ENCODE results near the gene ARHGAP10. TPM values are rescaled to one million over a fixed set of nuclear protein-coding genes. Genes with fewer than 3 reads are reported as not detected.

Gene ARHGAP10
- total RNA-seq, 1 experiment from 2014 or later: 6.1 TPM

DNA sequence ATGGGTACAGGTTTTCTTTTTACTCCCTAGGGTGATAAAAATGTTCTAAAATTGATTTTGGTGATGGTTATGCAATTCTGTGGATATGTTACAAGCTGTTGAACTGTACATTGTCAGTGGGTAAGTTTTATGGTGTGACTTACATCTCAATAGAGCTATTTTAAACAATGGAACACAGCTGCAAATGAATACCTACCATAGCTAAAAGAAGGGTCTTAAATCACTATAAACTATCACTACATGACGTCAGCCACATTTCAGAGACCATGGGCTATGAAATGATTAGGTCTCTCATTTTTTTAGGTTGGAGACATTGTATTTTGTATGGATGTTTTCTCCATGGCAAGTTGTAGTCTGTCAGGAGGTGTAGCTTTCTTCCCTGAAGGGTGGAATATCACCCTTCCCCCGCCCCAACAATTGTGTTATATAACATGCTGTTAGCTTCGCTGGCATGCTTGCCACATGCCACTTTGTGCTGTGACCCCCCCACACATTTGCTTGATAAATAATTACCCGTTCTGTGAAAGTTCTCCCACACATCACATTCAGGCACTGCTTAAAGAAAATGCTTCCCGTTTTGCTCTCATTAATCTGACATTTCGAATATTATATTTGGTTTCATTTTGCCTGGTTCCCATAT lies 159.7 kb downstream of the ARHGAP10 start:
- CTCF ChIA-PET: no interaction called here
- no TSS peak for BruUV-seq (replicated peaks)

GRCh38 chr4:147899512-147899911 lies 167.6 kb downstream of the ARHGAP10 start:
- BruUV-seq (replicated peaks): no TSS peak
- Mint-ChIP-seq H3K9me3 (ENCODE audit: low read depth, unreplicated experiment) (no peaks in the 10 kb centered on the region), H3K4me3 (ENCODE audit: low read depth, unreplicated experiment) (no peak overlapping the region), H3K27ac (ENCODE audit: unreplicated experiment) (no peak overlapping the region), H3K36me3 (ENCODE audit: insufficient read depth, unreplicated experiment) (peaks cover 3% of the 10 kb centered on the region), H3K27me3 (ENCODE audit: unreplicated experiment) (no peaks in the 10 kb centered on the region), H3K4me1 (ENCODE audit: low read depth, unreplicated experiment) (no peaks in the 10 kb centered on the region)
- CTCF ChIA-PET: no interaction called here
- TF ChIP-seq, protein P1, sequence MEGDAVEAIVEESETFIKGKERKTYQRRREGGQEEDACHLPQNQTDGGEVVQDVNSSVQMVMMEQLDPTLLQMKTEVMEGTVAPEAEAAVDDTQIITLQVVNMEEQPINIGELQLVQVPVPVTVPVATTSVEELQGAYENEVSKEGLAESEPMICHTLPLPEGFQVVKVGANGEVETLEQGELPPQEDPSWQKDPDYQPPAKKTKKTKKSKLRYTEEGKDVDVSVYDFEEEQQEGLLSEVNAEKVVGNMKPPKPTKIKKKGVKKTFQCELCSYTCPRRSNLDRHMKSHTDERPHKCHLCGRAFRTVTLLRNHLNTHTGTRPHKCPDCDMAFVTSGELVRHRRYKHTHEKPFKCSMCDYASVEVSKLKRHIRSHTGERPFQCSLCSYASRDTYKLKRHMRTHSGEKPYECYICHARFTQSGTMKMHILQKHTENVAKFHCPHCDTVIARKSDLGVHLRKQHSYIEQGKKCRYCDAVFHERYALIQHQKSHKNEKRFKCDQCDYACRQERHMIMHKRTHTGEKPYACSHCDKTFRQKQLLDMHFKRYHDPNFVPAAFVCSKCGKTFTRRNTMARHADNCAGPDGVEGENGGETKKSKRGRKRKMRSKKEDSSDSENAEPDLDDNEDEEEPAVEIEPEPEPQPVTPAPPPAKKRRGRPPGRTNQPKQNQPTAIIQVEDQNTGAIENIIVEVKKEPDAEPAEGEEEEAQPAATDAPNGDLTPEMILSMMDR (IDR thresholded peaks at IDR 0.05; ENCODE audit: unreplicated experiment): no peak
- intact Hi-C loops (cut with micrococcal nuclease; ENCODE audit: unreplicated experiment): no loop called here
- DNase-seq: no peak

More for the DNA sequence above, 159.7 kb downstream of the ARHGAP10 start:
- intact Hi-C loops (cut with micrococcal nuclease; ENCODE audit: unreplicated experiment): no loop called here
- Mint-ChIP-seq H3K27me3 (ENCODE audit: unreplicated experiment) (no peaks in the 10 kb centered on the region), H3K4me1 (ENCODE audit: low read depth, unreplicated experiment) (no peaks in the 10 kb centered on the region), H3K27ac (ENCODE audit: unreplicated experiment) (no peak overlapping the region), H3K9me3 (ENCODE audit: low read depth, unreplicated experiment) (peaks cover 2% of the 10 kb centered on the region), H3K4me3 (ENCODE audit: low read depth, unreplicated experiment) (no peak overlapping the region), H3K36me3 (ENCODE audit: insufficient read depth, unreplicated experiment) (peaks cover 4% of the 10 kb centered on the region)
- TF ChIP-seq, protein P1 (IDR thresholded peaks at IDR 0.05; ENCODE audit: unreplicated experiment): no peak
- no peak for DNase-seq

GRCh38 chr4:147901388-147901787 lies 169.5 kb downstream of the ARHGAP10 start:
- H3K36me3 Mint-ChIP-seq (ENCODE audit: insufficient read depth, unreplicated experiment): peaks cover 3% of the 10 kb centered on the region
- no peak for DNase-seq
- H3K27ac Mint-ChIP-seq (ENCODE audit: unreplicated experiment): no peak overlapping the region
- H3K4me1 Mint-ChIP-seq (ENCODE audit: low read depth, unreplicated experiment): no peaks in the 10 kb centered on the region
- no peaks in the 10 kb centered on the region for H3K27me3 Mint-ChIP-seq (ENCODE audit: unreplicated experiment)
- CTCF ChIA-PET: no interaction called here
- intact Hi-C loops (cut with micrococcal nuclease; ENCODE audit: unreplicated experiment): no loop called here
- no peaks in the 10 kb centered on the region for H3K9me3 Mint-ChIP-seq (ENCODE audit: low read depth, unreplicated experiment)
- no TSS peak for BruUV-seq (replicated peaks)
- TF ChIP-seq, protein P1 (IDR thresholded peaks at IDR 0.05; ENCODE audit: unreplicated experiment): no peak
- H3K4me3 Mint-ChIP-seq (ENCODE audit: low read depth, unreplicated experiment): no peak overlapping the region

DNA sequence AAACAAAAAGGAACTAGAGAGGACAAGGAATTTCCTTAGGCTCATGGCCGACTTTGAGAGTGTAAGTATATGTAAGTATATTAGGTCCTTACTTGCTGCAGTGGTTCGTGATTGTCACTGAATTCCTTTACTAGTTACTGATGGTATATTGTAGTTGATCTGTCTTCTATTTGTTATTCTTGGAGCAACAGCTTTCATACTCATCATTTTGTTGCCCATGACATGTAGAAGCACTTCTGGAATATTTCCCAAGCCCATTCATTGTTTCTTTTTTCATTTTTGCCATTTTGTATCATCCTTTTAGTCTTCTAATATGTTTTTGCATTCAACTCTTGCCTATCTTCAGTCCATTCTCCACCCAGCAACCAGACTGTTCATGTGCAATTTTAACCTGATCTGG lies 170.0 kb downstream of the ARHGAP10 start:
- BruUV-seq (replicated peaks): no TSS peak
- Mint-ChIP-seq H3K36me3 (ENCODE audit: insufficient read depth, unreplicated experiment) (peaks cover 3% of the 10 kb centered on the region), H3K4me3 (ENCODE audit: low read depth, unreplicated experiment) (no peak overlapping the region), H3K27ac (ENCODE audit: unreplicated experiment) (no peak overlapping the region), H3K27me3 (ENCODE audit: unreplicated experiment) (no peaks in the 10 kb centered on the region), H3K4me1 (ENCODE audit: low read depth, unreplicated experiment) (no peaks in the 10 kb centered on the region), H3K9me3 (ENCODE audit: low read depth, unreplicated experiment) (no peaks in the 10 kb centered on the region)
- CTCF ChIA-PET: no interaction called here
- TF ChIP-seq, protein P1 (IDR thresholded peaks at IDR 0.05; ENCODE audit: unreplicated experiment): no peak
- DNase-seq: no peak
- intact Hi-C loops (cut with micrococcal nuclease; ENCODE audit: unreplicated experiment): no loop called here

Data from Calu3 (cell line).